Activated CD4-positive, alpha-beta memory T cell treated with anti-CD3 and anti-CD28 coated beads for 36 hours (primary cell): ENCODE results near the gene STAC3. TPM values are rescaled to one million over a fixed set of nuclear protein-coding genes. Genes with fewer than 3 reads are reported as not detected.

ENCODE experiments used
- CTCF ChIA-PET: fragments of 350-600 bp; sonication (Branson Sonifier 250); formaldehyde crosslinking; loops from one replicate; lab custom pipeline; 2021; ENCODE audit warnings: antibody characterized with exemption, inconsistent platforms; lab: Charles Lee
- POLR2A ChIA-PET: fragments of 350-600 bp; sonication (Branson Sonifier 250); formaldehyde crosslinking; loops from one replicate; lab custom pipeline; 2021; ENCODE audit warnings: antibody characterized with exemption; lab: Charles Lee
- DNase-seq: peaks from one replicate; pipeline ENCODE4 v3.0.0-alpha.2; 2020
- H3K27ac Mint-ChIP-seq: one replicate; pipeline ENCODE4 v1.8.0; 2021; ENCODE audit warnings: mixed read lengths
- H3K27me3 Mint-ChIP-seq: one replicate; pipeline ENCODE4 v1.8.0; 2021; ENCODE audit warnings: mixed read lengths
- H3K36me3 Mint-ChIP-seq: one replicate; pipeline ENCODE4 v1.8.0; 2021; ENCODE audit warnings: mixed read lengths
- H3K4me1 Mint-ChIP-seq: one replicate; pipeline ENCODE4 v1.8.0; 2021; ENCODE audit warnings: low read depth, mixed read lengths
- H3K4me3 Mint-ChIP-seq: one replicate; pipeline ENCODE4 v1.8.0; 2021; ENCODE audit warnings: mild to moderate bottlenecking, mixed read lengths
- H3K9me3 Mint-ChIP-seq: one replicate; pipeline ENCODE4 v1.8.0; 2021; ENCODE audit warnings: mixed read lengths
- intact Hi-C: fragments of 100-400 bp; cut with micrococcal nuclease; formaldehyde crosslinking; loops from one replicate; pipeline ENCODE4 v1.15.1; 2023
- total RNA-seq, 2 experiments: library from RNA; stranded (reverse); gene quantifications; one replicate each; pipeline ENCODE4 v1.2.3, GENCODE V29; 2021

STAC3 gene
- total RNA-seq, 2 experiments from 2014 or later: 1.9 to 2.0 TPM

DNA sequence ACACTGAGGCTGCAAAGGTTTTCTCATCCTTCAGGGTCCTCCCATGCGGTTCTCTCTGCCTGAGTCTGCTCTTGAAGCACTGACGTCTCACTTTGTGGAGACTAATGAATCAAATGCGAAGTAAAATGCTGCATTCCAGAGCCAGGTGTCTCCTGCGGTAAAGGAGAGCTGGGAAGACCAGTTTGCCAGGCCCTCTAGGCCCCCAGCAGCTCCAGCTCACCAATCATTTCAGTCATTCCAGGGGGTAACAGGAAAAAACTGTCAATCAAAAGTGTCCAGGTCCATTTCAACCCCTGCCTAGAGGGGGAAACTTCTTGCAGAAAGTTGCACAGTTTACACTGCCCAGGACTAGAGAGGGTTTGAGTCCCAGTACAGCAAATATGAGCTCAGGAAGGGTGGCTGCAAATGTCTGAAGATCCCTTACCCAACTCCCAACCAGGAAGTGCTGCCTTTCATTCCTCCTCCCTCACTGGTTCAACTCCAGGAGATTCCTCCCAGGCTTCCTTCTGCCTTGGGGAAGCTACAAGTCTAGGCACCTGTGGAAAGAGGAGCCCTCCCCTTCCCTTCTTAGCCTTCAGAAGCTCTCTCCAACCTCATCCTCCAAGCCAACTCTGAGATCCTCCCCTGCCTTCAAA lies 37.1 kb downstream of the STAC3 start:
- intact Hi-C loops: loop anchor here (1.0 kb wide), 3 partner anchors 25 to 245 kb away; partner anchors contain the start of gene GLI1
- no peak overlapping the region for H3K4me3 Mint-ChIP-seq
- no peak for DNase-seq
- H3K36me3 Mint-ChIP-seq: no peaks in the 10 kb centered on the region
- H3K27ac Mint-ChIP-seq: no peak overlapping the region
- H3K9me3 Mint-ChIP-seq: no peaks in the 10 kb centered on the region
- POLR2A ChIA-PET: interaction anchor here (0.7 to 3.1 kb wide), 3 partner anchors 16 to 311 kb away, joined by 3 to 16 read pairs (median 6); partner anchors contain the start of gene SHMT2
- CTCF ChIA-PET: interaction anchor here (0.6 to 9.7 kb wide), 24 partner anchors 13 to 488 kb away, joined by 3 to 447 read pairs (median 5); partner anchors contain the start of genes GLI1, INHBE, LRP1 and NEMP1
- H3K4me1 Mint-ChIP-seq: peaks cover 31% of the 10 kb centered on the region
- peaks cover 47% of the 10 kb centered on the region for H3K27me3 Mint-ChIP-seq

DNA sequence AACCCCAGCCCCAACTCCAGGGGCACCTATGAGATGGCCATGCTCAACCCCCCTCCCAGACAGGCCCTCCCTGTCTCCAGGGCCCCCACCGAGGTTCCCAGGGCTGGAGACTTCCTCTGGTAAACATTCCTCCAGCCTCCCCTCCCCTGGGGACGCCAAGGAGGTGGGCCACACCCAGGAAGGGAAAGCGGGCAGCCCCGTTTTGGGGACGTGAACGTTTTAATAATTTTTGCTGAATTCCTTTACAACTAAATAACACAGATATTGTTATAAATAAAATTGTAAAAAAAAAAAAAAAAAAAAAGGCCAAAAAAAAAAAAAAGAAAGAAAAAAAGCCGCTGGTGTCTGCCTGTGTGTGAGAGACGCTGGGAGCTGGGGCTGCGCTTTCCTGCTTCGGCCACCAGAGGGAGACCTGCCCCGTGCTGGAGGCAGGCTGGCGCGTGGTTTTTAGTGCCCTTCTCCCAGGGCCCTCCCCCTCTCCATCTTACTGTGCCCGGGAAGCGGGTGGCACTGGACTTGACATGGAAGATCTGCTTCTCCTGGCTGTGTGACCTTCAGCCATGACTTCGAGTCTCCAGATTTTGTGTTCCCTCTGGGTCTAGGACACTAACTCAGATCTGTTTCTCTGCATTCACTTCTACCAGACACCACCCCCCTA lies 37.8 kb downstream of the STAC3 start:
- Mint-ChIP-seq H3K4me3 (no peak overlapping the region), H3K9me3 (no peaks in the 10 kb centered on the region), H3K27me3 (peaks cover 40% of the 10 kb centered on the region), H3K4me1 (peaks cover 31% of the 10 kb centered on the region), H3K36me3 (no peaks in the 10 kb centered on the region), H3K27ac (no peak overlapping the region)
- POLR2A ChIA-PET: interaction anchor here (0.7 to 3.1 kb wide), 2 partner anchors 26 to 310 kb away, joined by 3 to 16 read pairs; no protein-coding TSS in a partner anchor
- intact Hi-C loops: loop anchor here (1.0 kb wide), 1 partner anchor 246 kb away; the partner anchor contains the start of gene GLI1
- CTCF ChIA-PET: interaction anchor here (0.6 to 9.7 kb wide), 25 partner anchors 13 to 499 kb away, joined by 3 to 447 read pairs (median 4); partner anchors contain the start of genes GLI1, INHBE, LRP1 and SHMT2
- peak; percentile 90 for DNase-seq

GRCh38 chr12:57212701-57213057 lies 38.3 kb downstream of the STAC3 start:
- ChIA-PET CTCF (interaction anchor here (0.6 to 9.7 kb wide), 18 partner anchors 14 to 498 kb away, joined by 3 to 447 read pairs (median 5); partner anchors contain the start of genes GLI1, LRP1, SHMT2 and STAC3), POLR2A (interaction anchor here (3.1 kb wide), 1 partner anchor 27 kb away, joined by 16 read pairs; no protein-coding TSS in a partner anchor)
- no peak overlapping the region for H3K4me3 Mint-ChIP-seq
- H3K9me3 Mint-ChIP-seq: no peaks in the 10 kb centered on the region
- intact Hi-C loops: loop anchor here (1.0 kb wide), 1 partner anchor 247 kb away; the partner anchor contains the start of gene GLI1
- H3K27me3 Mint-ChIP-seq: peaks cover 35% of the 10 kb centered on the region
- no peaks in the 10 kb centered on the region for H3K36me3 Mint-ChIP-seq
- no peak for DNase-seq
- no peak overlapping the region for H3K27ac Mint-ChIP-seq
- peaks cover 29% of the 10 kb centered on the region for H3K4me1 Mint-ChIP-seq

DNA sequence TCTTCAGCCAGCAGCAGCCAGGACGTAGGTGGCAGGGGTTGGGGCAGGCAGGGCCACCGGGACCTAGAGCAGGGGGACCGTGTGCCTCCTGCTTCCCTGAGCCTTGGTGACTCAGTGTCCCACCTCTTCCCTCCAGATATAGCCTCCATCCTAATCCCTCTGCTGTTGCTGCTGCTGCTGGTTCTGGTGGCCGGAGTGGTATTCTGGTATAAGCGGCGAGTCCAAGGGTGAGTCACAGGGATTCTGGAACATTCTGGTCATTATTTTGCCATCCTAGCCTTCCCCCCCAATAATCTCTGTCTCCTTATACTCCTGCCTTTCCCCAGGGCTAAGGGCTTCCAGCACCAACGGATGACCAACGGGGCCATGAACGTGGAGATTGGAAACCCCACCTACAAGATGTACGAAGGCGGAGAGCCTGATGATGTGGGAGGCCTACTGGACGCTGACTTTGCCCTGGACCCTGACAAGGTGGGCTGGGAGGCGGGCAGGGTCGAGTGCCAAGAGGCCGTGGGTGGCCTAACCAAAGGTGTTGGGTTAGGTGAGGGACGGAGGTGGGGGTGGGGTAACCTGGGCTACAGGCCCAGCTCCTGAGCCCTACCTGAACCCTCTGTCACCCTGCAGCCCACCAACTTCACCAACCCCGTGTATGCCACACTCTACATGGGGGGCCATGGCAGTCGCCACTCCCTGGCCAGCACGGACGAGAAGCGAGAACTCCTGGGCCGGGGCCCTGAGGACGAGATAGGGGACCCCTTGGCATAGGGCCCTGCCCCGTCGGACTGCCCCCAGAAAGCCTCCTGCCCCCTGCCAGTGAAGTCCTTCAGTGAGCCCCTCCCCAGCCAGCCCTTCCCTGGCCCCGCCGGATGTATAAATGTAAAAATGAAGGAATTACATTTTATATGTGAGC lies 38.9 kb downstream of the STAC3 start:
- no peaks in the 10 kb centered on the region for H3K9me3 Mint-ChIP-seq
- no peak overlapping the region for H3K27ac Mint-ChIP-seq
- peaks cover 24% of the 10 kb centered on the region for H3K4me1 Mint-ChIP-seq
- peaks cover 30% of the 10 kb centered on the region for H3K27me3 Mint-ChIP-seq
- no peak overlapping the region for H3K4me3 Mint-ChIP-seq
- no peak for DNase-seq
- POLR2A ChIA-PET: interaction anchor here (3.1 kb wide), 1 partner anchor 28 kb away, joined by 16 read pairs; no protein-coding TSS in a partner anchor
- intact Hi-C loops: no loop called here
- no peaks in the 10 kb centered on the region for H3K36me3 Mint-ChIP-seq
- CTCF ChIA-PET: interaction anchor here (2.8 to 9.7 kb wide), 3 partner anchors 15 to 241 kb away, joined by 19 to 447 read pairs (median 175); partner anchors contain the start of gene SHMT2

DNA sequence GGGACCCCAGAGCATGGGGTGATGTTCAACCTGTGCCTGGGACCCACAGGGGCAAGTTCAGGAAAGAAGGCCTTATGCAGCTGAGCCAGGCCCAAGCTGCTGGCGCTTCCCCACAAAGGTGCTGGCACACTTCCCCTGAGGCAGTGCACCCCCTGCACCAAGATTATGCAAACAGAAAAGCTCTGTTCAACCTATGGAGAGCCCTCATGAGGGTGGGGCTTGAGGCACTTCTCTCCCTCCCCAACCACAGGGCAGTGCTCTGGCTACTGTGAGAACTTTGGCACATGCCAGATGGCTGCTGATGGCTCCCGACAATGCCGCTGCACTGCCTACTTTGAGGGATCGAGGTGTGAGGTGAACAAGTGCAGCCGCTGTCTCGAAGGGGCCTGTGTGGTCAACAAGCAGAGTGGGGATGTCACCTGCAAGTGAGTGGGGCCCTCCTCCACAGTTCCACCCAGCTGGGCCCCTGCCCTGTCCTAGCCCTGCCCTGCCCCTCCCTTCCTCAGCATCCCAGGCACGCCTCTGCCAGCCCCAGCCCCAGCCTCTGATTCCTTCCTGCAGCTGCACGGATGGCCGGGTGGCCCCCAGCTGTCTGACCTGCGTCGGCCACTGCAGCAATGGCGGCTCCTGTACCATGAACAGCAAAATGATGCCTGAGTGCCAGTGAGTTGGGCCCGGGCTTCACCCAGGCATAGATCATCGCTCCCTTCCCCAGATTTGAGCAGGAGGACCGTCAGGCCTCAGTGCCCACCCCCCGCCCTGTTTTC lies 39.9 kb downstream of the STAC3 start:
- intact Hi-C loops: no loop called here
- no peak overlapping the region for H3K27ac Mint-ChIP-seq
- ChIA-PET POLR2A (no interaction called here), CTCF (interaction anchor here (9.7 kb wide), 1 partner anchor 31 kb away, joined by 447 read pairs; a partner anchor contains a TSS)
- peaks cover 23% of the 10 kb centered on the region for H3K4me1 Mint-ChIP-seq
- H3K36me3 Mint-ChIP-seq: no peaks in the 10 kb centered on the region
- H3K27me3 Mint-ChIP-seq: peaks cover 29% of the 10 kb centered on the region
- DNase-seq: no peak
- no peak overlapping the region for H3K4me3 Mint-ChIP-seq
- H3K9me3 Mint-ChIP-seq: no peaks in the 10 kb centered on the region

GRCh38 chr12:57210461-57210860 lies 40.5 kb downstream of the STAC3 start:
- DNase-seq: no peak
- Mint-ChIP-seq H3K27me3 (peaks cover 23% of the 10 kb centered on the region), H3K4me1 (peaks cover 17% of the 10 kb centered on the region), H3K36me3 (no peaks in the 10 kb centered on the region), H3K9me3 (no peaks in the 10 kb centered on the region), H3K4me3 (no peak overlapping the region), H3K27ac (no peak overlapping the region)
- CTCF ChIA-PET: interaction anchor here (9.7 kb wide), 1 partner anchor 32 kb away, joined by 447 read pairs; a partner anchor contains a TSS
- intact Hi-C loops: no loop called here
- POLR2A ChIA-PET: no interaction called here

- DNase-seq: no peak
- H3K27ac Mint-ChIP-seq: no peak overlapping the region
- POLR2A ChIA-PET: no interaction called here
- H3K9me3 Mint-ChIP-seq: no peaks in the 10 kb centered on the region
- intact Hi-C loops: no loop called here
- H3K27me3 Mint-ChIP-seq: peaks cover 17% of the 10 kb centered on the region
- H3K4me1 Mint-ChIP-seq: peaks cover 12% of the 10 kb centered on the region
- no peak overlapping the region for H3K4me3 Mint-ChIP-seq
- H3K36me3 Mint-ChIP-seq: no peaks in the 10 kb centered on the region
- CTCF ChIA-PET: interaction anchor here (2.0 kb wide), 1 partner anchor 33 kb away, joined by 6 read pairs; no protein-coding TSS in a partner anchor
Measured at GRCh38 chr12:57209916-57210315, 41.1 kb downstream of the STAC3 start.

- H3K4me1 Mint-ChIP-seq: peaks cover 6% of the 10 kb centered on the region
- POLR2A ChIA-PET: no interaction called here
- no peaks in the 10 kb centered on the region for H3K9me3 Mint-ChIP-seq
- intact Hi-C loops: no loop called here
- H3K27me3 Mint-ChIP-seq: peaks cover 6% of the 10 kb centered on the region
- H3K27ac Mint-ChIP-seq: no peak overlapping the region
- CTCF ChIA-PET: interaction anchor here (2.0 kb wide), 1 partner anchor 34 kb away, joined by 6 read pairs; no protein-coding TSS in a partner anchor
- no peak for DNase-seq
- no peak overlapping the region for H3K4me3 Mint-ChIP-seq
- H3K36me3 Mint-ChIP-seq: no peaks in the 10 kb centered on the region
Measured at GRCh38 chr12:57208631-57209282, 42.2 kb downstream of the STAC3 start.

GRCh38 chr12:57207731-57208630 lies 43.0 kb downstream of the STAC3 start:
- ChIA-PET CTCF (interaction anchor here (1.1 to 2.0 kb wide), 2 partner anchors 35 kb away, joined by 6 read pairs; no protein-coding TSS in a partner anchor), POLR2A (no interaction called here)
- Mint-ChIP-seq H3K4me3 (no peak overlapping the region), H3K27me3 (no peaks in the 10 kb centered on the region), H3K36me3 (no peaks in the 10 kb centered on the region), H3K9me3 (no peaks in the 10 kb centered on the region), H3K4me1 (no peaks in the 10 kb centered on the region), H3K27ac (no peak overlapping the region)
- intact Hi-C loops: no loop called here
- DNase-seq: no peak

DNA sequence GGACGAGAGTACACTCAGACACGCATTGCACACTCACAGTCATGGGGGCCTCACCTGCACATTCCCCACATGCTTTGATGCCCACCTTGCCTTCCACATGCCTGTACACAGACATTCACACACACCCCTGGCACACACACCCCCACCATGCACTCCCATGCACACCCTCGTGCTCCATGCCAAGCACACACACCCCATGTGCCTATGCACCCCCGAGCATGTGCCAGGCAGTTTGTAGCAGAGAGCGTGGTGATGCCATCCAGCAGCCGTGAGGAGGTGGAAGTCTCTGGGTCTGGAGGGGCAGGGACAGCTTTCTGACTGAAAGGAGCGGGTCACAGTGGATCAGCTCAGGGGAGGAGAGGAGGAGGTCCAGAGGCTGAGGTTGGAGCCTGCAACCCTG lies 45.1 kb downstream of the STAC3 start:
- H3K27me3 Mint-ChIP-seq: no peaks in the 10 kb centered on the region
- no peak overlapping the region for H3K4me3 Mint-ChIP-seq
- ChIA-PET CTCF (interaction anchor here (1.2 kb wide), 1 partner anchor 37 kb away, joined by 5 read pairs; no protein-coding TSS in a partner anchor), POLR2A (no interaction called here)
- intact Hi-C loops: no loop called here
- no peaks in the 10 kb centered on the region for H3K36me3 Mint-ChIP-seq
- H3K9me3 Mint-ChIP-seq: no peaks in the 10 kb centered on the region
- no peaks in the 10 kb centered on the region for H3K4me1 Mint-ChIP-seq
- no peak overlapping the region for H3K27ac Mint-ChIP-seq
- no peak for DNase-seq
